GM13976 (cell line): ENCODE data around the gene CADPS.

ENCODE experiments used
- DNase-seq: peaks from one replicate; pipeline ENCODE4 v3.0.0; 2012; ENCODE audit warnings: low spot score
- CTCF ChIP-seq: IDR thresholded peaks from 2 replicates; pipeline ENCODE4 v1.5.1; 2012; ENCODE audit warnings: borderline replicate concordance, mild to moderate bottlenecking; ENCODE audit not compliant: insufficient read depth; ENCODE audit errors: extremely low read depth, missing control alignments, control extremely low read depth
- in situ Hi-C: fragments of 300-500 bp; cut with MboI; formaldehyde crosslinking; loops from one replicate; pipeline ENCODE4 v1.12.0; 2022; ENCODE audit warnings: low sequenced_read_pairs, mixed read lengths, inconsistent platforms; ENCODE audit not compliant: unreplicated experiment

Gene CADPS

GRCh38 chr3:62911526-62911925, 36.3 kb upstream of the CADPS start:
- no peak for DNase-seq
- TF ChIP-seq CTCF: no peak
- in situ Hi-C loops: no loop called here

GRCh38 chr3:62905331-62905730, 30.1 kb upstream of the CADPS start:
- DNase-seq: no peak
- in situ Hi-C loops: no loop called here
- no peak for TF ChIP-seq CTCF

DNA sequence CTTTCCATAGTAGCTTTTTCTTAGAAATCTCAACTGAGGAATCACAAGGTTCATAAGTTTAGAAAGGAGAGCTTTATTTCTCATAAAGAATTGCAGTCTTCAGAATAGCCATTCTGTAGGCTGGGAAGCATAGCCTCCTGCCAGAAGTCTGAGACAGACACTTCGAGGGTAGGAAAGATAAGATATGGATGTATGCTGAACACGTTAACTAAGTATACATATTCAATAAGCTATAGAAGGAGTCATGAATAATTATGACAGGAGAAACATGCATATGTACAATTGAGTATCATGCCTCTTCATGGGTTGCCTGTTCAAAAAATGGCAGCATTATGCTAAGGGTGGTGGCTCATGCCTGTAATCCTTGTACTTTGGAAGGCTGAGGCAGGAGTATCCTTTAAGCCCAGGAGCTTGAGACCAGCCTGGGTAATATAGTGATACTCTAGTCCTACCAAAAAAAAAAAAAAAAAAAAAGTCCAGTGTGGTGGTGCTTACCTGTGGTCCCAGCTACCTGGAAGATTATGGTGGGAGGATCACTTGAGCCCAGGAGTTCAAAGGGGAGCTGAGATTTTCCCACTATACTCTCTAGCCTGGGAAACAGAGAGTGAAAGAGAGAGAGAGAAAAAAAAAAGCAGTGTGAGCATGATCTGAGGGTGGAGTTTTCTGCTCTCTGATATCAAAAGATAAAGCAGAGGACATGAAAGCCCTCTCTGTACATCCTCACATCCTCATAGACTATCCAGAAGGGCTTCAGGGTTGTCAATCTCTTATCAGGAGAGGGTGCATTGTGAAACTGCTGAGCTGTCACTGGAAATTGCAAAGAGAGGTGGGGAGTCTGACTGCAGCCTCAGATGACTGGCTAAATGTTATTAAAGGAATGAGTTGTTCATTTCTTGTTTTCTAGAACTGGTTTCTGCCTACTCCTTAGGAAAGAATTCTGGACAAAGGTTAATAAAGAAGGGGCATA, 23.6 kb upstream of the CADPS start:
- DNase-seq: no peak
- no peak for TF ChIP-seq CTCF
- in situ Hi-C loops: no loop called here

GRCh38 chr3:62895901-62896300, 20.7 kb upstream of the CADPS start:
- in situ Hi-C loops: no loop called here
- DNase-seq: no peak
- no peak for TF ChIP-seq CTCF

DNA sequence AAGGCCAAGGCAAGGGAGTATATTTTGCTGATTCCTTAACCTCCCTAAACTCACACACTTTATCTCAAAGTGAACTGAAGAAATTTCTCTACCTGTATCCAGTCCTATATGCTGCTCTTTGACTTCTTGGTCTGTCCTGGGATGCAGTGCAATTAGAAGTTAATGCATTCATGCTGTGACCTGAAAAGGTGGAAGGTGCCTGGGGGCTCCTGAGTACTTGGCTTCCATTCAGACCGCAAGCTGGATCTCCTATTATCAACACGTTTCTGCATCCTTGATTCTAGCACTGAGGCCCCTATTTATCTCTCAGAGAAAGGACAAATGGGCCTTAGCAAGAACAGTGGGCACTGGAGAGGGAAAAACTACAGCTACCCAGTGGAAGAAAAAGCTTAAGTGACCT, 17.7 kb upstream of the CADPS start:
- no peak for DNase-seq
- TF ChIP-seq CTCF: no peak
- in situ Hi-C loops: no loop called here

DNA sequence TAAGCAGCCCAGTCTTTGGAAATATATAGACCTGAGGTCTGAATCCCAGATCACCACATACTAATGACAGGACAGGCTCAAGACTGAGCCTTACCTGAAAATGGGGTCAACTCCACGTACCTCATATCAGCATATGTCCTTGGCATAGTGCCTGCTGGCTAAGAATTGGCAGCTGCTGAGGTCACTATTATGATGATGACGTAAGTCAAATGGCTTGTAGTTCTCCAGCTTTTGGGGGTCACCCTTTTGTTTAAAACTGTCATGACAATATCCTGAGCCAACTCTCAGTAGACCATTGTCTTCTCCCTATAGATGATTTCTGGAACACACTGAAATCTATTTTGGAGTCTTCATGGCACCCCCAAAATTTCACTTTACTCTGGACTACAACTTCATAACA, 16.8 kb upstream of the CADPS start:
- no peak for TF ChIP-seq CTCF
- in situ Hi-C loops: no loop called here
- no peak for DNase-seq
